Right lung (tissue), 5 donors: ENCODE data around the gene NSUN7. TPM values are rescaled to one million over a fixed set of nuclear protein-coding genes. Genes with fewer than 3 reads are reported as not detected.
A peak's percentile ranks its signal among the peaks of the same experiment; 100 is the strongest.

Experiments used
- DNase-seq, 2 donors: peaks; one replicate each; pipeline ENCODE4 v3.0.0-alpha.2; 2013
- polyA plus RNA-seq, 5 donors: library from polyadenylated mRNA; unstranded; fragments of 120-200 nt; gene quantifications; one replicate each; pipeline versions ENCODE4 v1.2.1 to v1.2.3, GENCODE V29; 2013; ENCODE audit warnings: inconsistent platforms in 1 of 5, low replicate concordance in 1 of 5; ENCODE audit not compliant: insufficient read length in 5 of 5, insufficient read depth in 1 of 5

NSUN7 gene
- polyA plus RNA-seq, 5 donors, result 11.5 to 19.7 (median 16.6) TPM

GRCh38 chr4:40843696-40844095, 93.9 kb downstream of the NSUN7 start:
- DNase-seq, result no peak

- no peak for DNase-seq
Measured at GRCh38 chr4:40844261-40844660, 94.5 kb downstream of the NSUN7 start.

DNA sequence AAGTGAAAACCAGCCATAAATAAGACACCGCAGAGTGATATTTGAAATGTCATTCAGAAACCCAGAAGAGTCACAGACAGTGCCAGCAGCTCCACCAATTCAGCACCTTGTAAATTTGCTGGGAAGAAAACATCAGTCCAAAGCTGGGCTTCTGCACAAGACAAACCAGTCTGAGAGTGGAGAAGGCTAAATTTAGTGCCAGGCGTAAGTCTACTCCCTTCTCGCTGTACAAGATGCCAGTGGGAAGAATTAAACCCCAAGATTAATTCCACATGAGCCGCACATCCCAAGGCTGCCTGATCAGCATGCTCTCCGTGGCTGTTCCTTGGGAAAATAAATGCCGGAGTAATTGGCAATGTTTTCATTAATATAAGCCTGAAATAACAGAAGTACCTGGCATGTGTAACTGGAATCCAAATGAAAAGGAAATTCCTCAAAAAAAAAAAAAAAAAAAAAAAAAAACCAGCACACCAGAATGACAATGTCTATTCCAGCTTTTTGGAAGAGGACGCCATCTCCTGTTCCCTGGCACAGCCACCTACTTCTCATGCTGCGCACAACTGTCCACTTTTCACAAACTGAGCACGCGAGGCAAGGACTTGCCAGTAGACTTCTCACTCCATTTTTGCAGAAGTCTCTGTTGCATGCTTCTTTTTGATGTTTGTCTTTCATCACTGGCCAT, 95.5 kb downstream of the NSUN7 start:
- DNase-seq, result no peak

DNA sequence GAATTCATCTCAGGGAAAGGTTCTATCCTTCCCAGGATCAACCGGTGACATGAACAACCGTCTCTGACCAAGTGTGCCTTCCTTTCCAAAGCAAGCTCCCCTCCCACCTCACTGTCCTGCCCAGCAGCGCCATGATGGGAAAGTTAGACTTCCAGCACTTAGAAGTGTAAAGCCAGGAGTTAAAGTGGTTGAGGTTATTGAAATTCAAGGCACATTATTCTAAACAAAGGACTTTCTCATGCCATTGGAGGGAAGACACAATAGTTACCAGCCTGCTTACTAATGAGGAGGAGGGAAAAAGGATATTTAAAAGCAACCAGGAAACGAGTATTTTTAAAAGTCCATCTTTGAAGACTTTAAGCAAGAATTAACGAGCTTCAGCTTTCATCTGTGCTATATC, 96.8 kb downstream of the NSUN7 start:
- no peak for DNase-seq

- DNase-seq, result no peak
Measured at GRCh38 chr4:40848251-40848650, 98.5 kb downstream of the NSUN7 start.

DNA sequence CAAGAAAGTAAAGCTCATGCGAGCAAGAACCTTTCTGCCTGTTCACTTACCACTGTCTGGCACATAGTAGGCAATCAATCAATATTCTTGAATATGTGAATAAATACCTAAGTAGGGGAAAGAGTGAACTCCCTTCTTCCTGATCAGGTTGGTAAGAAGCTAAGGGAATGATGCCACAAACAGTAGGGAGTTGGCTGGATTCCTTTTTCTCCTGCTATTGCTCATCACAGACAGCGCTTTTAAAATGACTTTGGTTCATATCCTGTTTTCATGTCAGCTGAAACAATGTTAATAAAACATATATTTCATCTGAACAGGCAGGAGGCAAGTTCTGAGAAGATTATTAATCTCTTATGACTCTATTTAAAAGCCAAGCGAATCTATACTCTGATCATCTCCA, 99.2 kb downstream of the NSUN7 start:
- no peak for DNase-seq

GRCh38 chr4:40850496-40850895, 100.7 kb downstream of the NSUN7 start:
- no peak for DNase-seq

- DNase-seq, result no peak
Measured at GRCh38 chr4:40856277-40856839, 106.6 kb downstream of the NSUN7 start.

GRCh38 chr4:40856840-40857362, 107.1 kb downstream of the NSUN7 start:
- peak; percentile 59 to 67 for DNase-seq

DNA sequence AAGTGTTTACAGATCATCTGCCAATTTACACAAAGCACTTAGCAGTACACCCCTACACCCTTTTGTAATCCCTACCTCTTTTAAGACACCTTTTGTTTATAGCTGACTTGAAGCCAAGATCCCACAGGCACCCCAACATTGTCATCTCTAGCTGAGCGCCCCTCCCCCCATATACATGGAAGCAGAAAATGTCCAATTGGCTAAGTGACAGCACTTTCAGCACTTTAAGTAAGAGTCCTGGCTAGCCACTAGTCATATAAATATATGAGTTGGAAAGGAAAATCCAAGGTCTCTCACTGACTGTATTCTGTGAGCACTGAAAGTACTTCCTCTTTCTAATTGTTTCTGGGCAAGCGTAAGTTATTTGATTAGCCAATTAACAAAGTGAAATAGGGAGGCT, 108.2 kb downstream of the NSUN7 start:
- no peak for DNase-seq

DNA sequence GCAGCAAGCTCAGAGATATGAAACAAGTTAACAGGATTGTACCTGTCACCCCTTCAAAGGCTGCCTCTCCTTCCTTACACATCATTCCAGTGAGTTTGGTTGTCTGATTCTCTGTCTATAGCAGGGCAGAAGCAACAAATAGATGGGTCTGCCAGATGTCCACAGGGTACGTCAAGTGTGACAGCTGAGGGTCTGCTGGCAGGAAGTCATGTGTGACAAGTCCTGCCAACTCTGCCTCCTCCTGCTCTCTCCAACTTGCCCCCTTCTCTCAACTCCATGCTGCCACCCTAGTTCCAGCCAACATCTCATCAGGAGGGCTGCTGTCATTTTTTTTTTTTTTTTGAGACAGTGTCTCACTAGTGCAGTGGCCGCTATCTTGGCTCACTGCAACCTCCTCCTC, 109.2 kb downstream of the NSUN7 start:
- no peak for DNase-seq

Other genes starting within 250 kb of the NSUN7 start
- 10 to 100 TPM; 21.4 to 30.8 (median 25.9) TPM for gene RBM47, start 120.1 kb upstream of the NSUN7 start, polyA plus RNA-seq